Measurements from ENCODE around the gene BMPR1A. TPM values are rescaled to one million over a fixed set of nuclear protein-coding genes. Genes with fewer than 3 reads are reported as not detected.

Gene BMPR1A
- total and polyA plus RNA-seq, 2 of the 4 experiments (the other 2 are of a cell fraction): 15.9 to 93.7 TPM

GRCh38 chr10:86862786-86863483 lies 106.5 kb downstream of the BMPR1A start:
- Histone ChIP-seq H4K91ac (ENCODE audit: insufficient read depth, low read depth, low read length) (no peak overlapping the region), H4K5ac (ENCODE audit: low read depth, low read length) (no peak overlapping the region), H3K14ac (replicated peaks; ENCODE audit: low read depth, low read length) (no peak overlapping the region), H3K9me1 (ENCODE audit: insufficient read depth, low read length) (peaks cover 7% of the 10 kb centered on the region; the same call in 1 of the 2 replicates), H4K20me1 (ENCODE audit: insufficient read depth, low read length) (peaks cover 1% of the 10 kb centered on the region; the same call in 1 of the 2 replicates), H3K23ac (ENCODE audit: low read depth, low read length) (no peak overlapping the region), H3K27me3 (ENCODE audit: control insufficient read depth, insufficient read depth, low read length) (no peaks in the 10 kb centered on the region), H3K27ac (ENCODE audit: insufficient read depth, low read length) (no peak overlapping the region), H3K9ac (ENCODE audit: low read depth, low read length) (no peak overlapping the region), H2BK15ac (ENCODE audit: low read depth, low read length) (no peak overlapping the region), H4K8ac (ENCODE audit: low read depth in 2 of 2, low read length in 2 of 2) (no peak overlapping the region), H3K4me3 (ENCODE audit: insufficient read depth, low read depth, low read length) (no peak overlapping the region), H3K4ac (ENCODE audit: low read depth, low read length) (no peak overlapping the region), H2BK120ac (ENCODE audit: low read depth, low read length) (no peak overlapping the region), H2BK20ac (ENCODE audit: low read depth, low read length) (no peak overlapping the region), H3K9me3 (ENCODE audit: control insufficient read depth, insufficient read depth, low read length) (no peaks in the 10 kb centered on the region), H3K36me3 (ENCODE audit: control insufficient read depth, insufficient read depth, low read length) (no peaks in the 10 kb centered on the region), H2AK9ac (replicated peaks; ENCODE audit: low read depth, low read length, poor library complexity) (no peak overlapping the region), H2AK5ac (ENCODE audit: low read depth, low read length) (no peak overlapping the region), H2BK5ac (ENCODE audit: low read depth, low read length, poor library complexity, severe bottlenecking) (no peak overlapping the region), H3K4me2 (ENCODE audit: low read depth, low read length) (no peak overlapping the region), H3K4me1 (ENCODE audit: control insufficient read depth, insufficient read depth, low read length) (peaks cover 2% of the 10 kb centered on the region; the same call in 1 of the 2 replicates), H3K79me1 (ENCODE audit: low read depth in 1 of 2, low read length in 2 of 2) (peaks cover 11 to 19% of the 10 kb centered on the region in 2 experiments), H3K56ac (ENCODE audit: extremely low read depth, insufficient read depth, low read length) (no peak overlapping the region), H3K18ac (ENCODE audit: low read depth, low read length) (no peak overlapping the region), H2AFZ (replicated peaks; ENCODE audit: low read length, poor library complexity) (no peak overlapping the region)
- dilution Hi-C loops (cut with HindIII; ENCODE audit: low sequenced_read_pairs, unreplicated experiment): no loop called here
- WGBS, 2 experiments (ENCODE audit: extremely low coverage in 2 of 2, insufficient read length in 1 of 2): 90% methylated on average over 2 of the region's 7 CpGs; no CpG with 5 or more reads in 1 of the 2 experiments
- DNase-seq: no peak
- TF ChIP-seq CTCF (conservative IDR thresholded peaks at IDR 0.05; ENCODE audit: low read depth, low read length) (no peak), RCOR1 (IDR thresholded peaks at IDR 0.05; ENCODE audit: insufficient replicate concordance, low read length) (no peak), NFE2L2 (IDR thresholded peaks at IDR 0.05; ENCODE audit: low read depth, low read length) (no peak), USF2 (IDR thresholded peaks at IDR 0.05; ENCODE audit: low read depth, low read length) (no peak), MAZ (IDR thresholded peaks at IDR 0.05; ENCODE audit: borderline replicate concordance, low read depth, low read length) (no peak), CEBPB (IDR thresholded peaks at IDR 0.05; ENCODE audit: low read depth, low read length) (no peak), MXI1 (IDR thresholded peaks at IDR 0.05; ENCODE audit: borderline replicate concordance, low read depth, low read length) (no peak), CHD1 (IDR thresholded peaks at IDR 0.05; ENCODE audit: low read depth, low read length) (no peak), ELK1 (IDR thresholded peaks at IDR 0.05; ENCODE audit: borderline replicate concordance, low read depth, low read length) (no peak)
- BruUV-seq (replicated peaks): no TSS peak
- in situ Hi-C loops (cut with MboI; ENCODE audit: low sequenced_read_pairs): no loop called here
- ChIA-PET CTCF (no interaction called here), POLR2A (ENCODE audit: unreplicated experiment) (no interaction called here)
- no peak for ATAC-seq (ENCODE audit: low read depth)
- intact Hi-C loops (cut with micrococcal nuclease): no loop called here
